Lung (tissue), 12 donors: ENCODE data around the gene SDCBP2. TPM values are rescaled to one million over a fixed set of nuclear protein-coding genes. Genes with fewer than 3 reads are reported as not detected.

ENCODE experiments used
- ATAC-seq: fragments of 200-7000 bp; cut with Tn5 transposase; one replicate; pipeline ENCODE4 v1.9.1; 2020; ENCODE audit warnings: moderate number of reproducible peaks; ENCODE audit not compliant: insufficient read depth, low FRiP score
- DNase-seq, 3 donors: peaks; one replicate each; pipeline ENCODE4 v3.0.0-alpha.2; 2013 to 2017
- H3K27ac ChIP-seq, 2 donors: one replicate each; pipeline ENCODE4 v1.5.1; 2013; ENCODE audit warnings: mild to moderate bottlenecking in 2 of 2, moderate library complexity in 2 of 2, control low read depth in 1 of 2, inconsistent platforms in 1 of 2, low read depth in 1 of 2, low read length in 1 of 2
- H3K27me3 ChIP-seq, 3 donors: one replicate each; pipeline ENCODE4 v1.5.1; 2013; ENCODE audit warnings: low read length in 2 of 3; ENCODE audit not compliant: control insufficient read depth in 3 of 3, insufficient read depth in 3 of 3
- H3K36me3 ChIP-seq, 4 donors: one replicate each; pipeline ENCODE4 v1.5.1; 2013; ENCODE audit warnings: low read length in 4 of 4, mild to moderate bottlenecking in 1 of 4, moderate library complexity in 1 of 4; ENCODE audit not compliant: control insufficient read depth in 4 of 4, insufficient read depth in 4 of 4
- H3K4me1 ChIP-seq, 5 donors: one replicate each; pipeline ENCODE4 v1.5.1; 2013; ENCODE audit warnings: low read length in 5 of 5, mild to moderate bottlenecking in 2 of 5, moderate library complexity in 1 of 5; ENCODE audit not compliant: control insufficient read depth in 5 of 5, insufficient read depth in 5 of 5
- H3K4me3 ChIP-seq: one replicate; pipeline ENCODE4 v1.5.1; 2013; ENCODE audit warnings: mild to moderate bottlenecking, control low read depth, moderate library complexity
- H3K9ac ChIP-seq, 2 donors: one replicate each; pipeline ENCODE4 v1.5.1; 2013; ENCODE audit warnings: low read length in 2 of 2, control low read depth in 1 of 2; ENCODE audit not compliant: insufficient read depth in 1 of 2
- H3K9me3 ChIP-seq, 4 donors: one replicate each; pipeline ENCODE4 v1.5.1; 2013; ENCODE audit warnings: low read length in 3 of 4, mild to moderate bottlenecking in 1 of 4, moderate library complexity in 1 of 4; ENCODE audit not compliant: control insufficient read depth in 4 of 4, insufficient read depth in 3 of 4
- CTCF ChIP-seq: IDR thresholded peaks from 2 replicates; pipeline ENCODE4 v1.5.1; 2012; ENCODE audit warnings: mild to moderate bottlenecking; ENCODE audit errors: control extremely low read depth, extremely low read depth
- WGBS, 2 donors: extraction: QIAGEN DNeasy Blood & Tissue Kit; methylation state at CpG; one replicate each; pipeline ENCODE4 v1.1.7; 2013; 5-methylcytosine and 5-hydroxymethylcytosine counted together
- polyA plus RNA-seq, 2 donors: library from polyadenylated mRNA; stranded (reverse); fragments of 200-250 nt; gene quantifications; one replicate each; pipeline ENCODE4 v1.2.1, GENCODE V29; 2013
- total RNA-seq, 2 donors: library from RNA; depleted of rRNA in 1 of 2; stranded (reverse); fragments of >200 nt in 1 of 2; gene quantifications; one replicate each; pipeline ENCODE4 v1.2.1, GENCODE V29; 2014 to 2021
- donor health status: control.
- donor health status: control.
- donor health status: Bipolar disorder and iron deficiency.
- donor health status: healthy.
- donor health status: DM: yes; HTN: yes; CAD: no.

The SDCBP2 gene
- total and polyA plus RNA-seq, 4 donors = 3.5 to 18.1 (median 12.5) TPM

GRCh38 chr20:1308702-1309095 is 20.2 kb downstream of the SDCBP2 start:
- peaks cover 0 to 5% (median 0%) of the 10 kb centered on the region in 5 donors for H3K4me1 ChIP-seq
- H3K36me3 ChIP-seq = peaks cover 0 to 25% (median 0%) of the 10 kb centered on the region in 4 donors
- H3K9me3 ChIP-seq = no peaks in the 10 kb centered on the region
- no peaks in the 10 kb centered on the region for H3K27me3 ChIP-seq
- WGBS, 2 donors = 93% methylated on average over 9 of the region's 9 CpGs
- H3K4me3 ChIP-seq = no peak overlapping the region
- H3K9ac ChIP-seq = no peak overlapping the region
- H3K27ac ChIP-seq = no peak overlapping the region
- DNase-seq (no peak), ATAC-seq (no peak)
- no peak for TF ChIP-seq CTCF

GRCh38 chr20:1308067-1308701 is 20.8 kb downstream of the SDCBP2 start:
- H3K9ac ChIP-seq = no peak overlapping the region
- no peaks in the 10 kb centered on the region for H3K4me1 ChIP-seq
- no peak for DNase-seq
- H3K9me3 ChIP-seq = no peaks in the 10 kb centered on the region
- H3K27ac ChIP-seq = no peak overlapping the region
- WGBS, 2 donors = 82 to 88% methylated on average over 13 of the region's 13 CpGs
- no peak overlapping the region for H3K4me3 ChIP-seq
- peaks cover 0 to 25% (median 0%) of the 10 kb centered on the region in 4 donors for H3K36me3 ChIP-seq
- H3K27me3 ChIP-seq = no peaks in the 10 kb centered on the region
- no peak for TF ChIP-seq CTCF
- ATAC-seq = no peak

- no peak overlapping the region for H3K4me3 ChIP-seq
- ATAC-seq = no peak
- H3K27me3 ChIP-seq = no peaks in the 10 kb centered on the region
- no peaks in the 10 kb centered on the region for H3K9me3 ChIP-seq
- TF ChIP-seq CTCF = no peak
- DNase-seq = no peak
- no peak overlapping the region for H3K27ac ChIP-seq
- no peaks in the 10 kb centered on the region for H3K4me1 ChIP-seq
- WGBS, 2 donors = 92 to 93% methylated on average over 13 of the region's 13 CpGs
- H3K36me3 ChIP-seq = peaks cover 0 to 25% (median 0%) of the 10 kb centered on the region in 4 donors
- H3K9ac ChIP-seq = no peak overlapping the region
Measured at GRCh38 chr20:1307571-1307971, 21.4 kb downstream of the SDCBP2 start.

- Histone ChIP-seq H3K27me3 (no peaks in the 10 kb centered on the region), H3K4me3 (no peak overlapping the region), H3K9ac (no peak overlapping the region), H3K4me1 (no peaks in the 10 kb centered on the region), H3K36me3 (peaks cover 0 to 25% (median 0%) of the 10 kb centered on the region in 4 donors), H3K27ac (no peak overlapping the region), H3K9me3 (no peaks in the 10 kb centered on the region)
- no peak for ATAC-seq
- WGBS, 2 donors = 89 to 96% methylated on average over 10 of the region's 10 CpGs
- DNase-seq = no peak
- no peak for TF ChIP-seq CTCF
Measured at GRCh38 chr20:1307171-1307570, 21.8 kb downstream of the SDCBP2 start.
